Islet of Langerhans (tissue), 1 donor: Measurements from ENCODE around the gene HPCAL1.
"Not testable (repeated sequence)": the region's sequence is repeated elsewhere in the genome, so short reads cannot be mapped to it uniquely, and the experiment has no call there.

Source experiments
- FAIRE-seq: peaks from one replicate; lab custom pipeline; 2011; peaks lifted over from hg19 to GRCh38; lab: Jason Lieb, UNC

Gene HPCAL1

GRCh38 chr2:10302479-10303180 lies at the start of gene HPCAL1:
HPCAL1 (plus strand) TSS chr2:10302904; CDS start chr2:10419758, 116,854 bp downstream.
- FAIRE-seq, result no peak

DNA sequence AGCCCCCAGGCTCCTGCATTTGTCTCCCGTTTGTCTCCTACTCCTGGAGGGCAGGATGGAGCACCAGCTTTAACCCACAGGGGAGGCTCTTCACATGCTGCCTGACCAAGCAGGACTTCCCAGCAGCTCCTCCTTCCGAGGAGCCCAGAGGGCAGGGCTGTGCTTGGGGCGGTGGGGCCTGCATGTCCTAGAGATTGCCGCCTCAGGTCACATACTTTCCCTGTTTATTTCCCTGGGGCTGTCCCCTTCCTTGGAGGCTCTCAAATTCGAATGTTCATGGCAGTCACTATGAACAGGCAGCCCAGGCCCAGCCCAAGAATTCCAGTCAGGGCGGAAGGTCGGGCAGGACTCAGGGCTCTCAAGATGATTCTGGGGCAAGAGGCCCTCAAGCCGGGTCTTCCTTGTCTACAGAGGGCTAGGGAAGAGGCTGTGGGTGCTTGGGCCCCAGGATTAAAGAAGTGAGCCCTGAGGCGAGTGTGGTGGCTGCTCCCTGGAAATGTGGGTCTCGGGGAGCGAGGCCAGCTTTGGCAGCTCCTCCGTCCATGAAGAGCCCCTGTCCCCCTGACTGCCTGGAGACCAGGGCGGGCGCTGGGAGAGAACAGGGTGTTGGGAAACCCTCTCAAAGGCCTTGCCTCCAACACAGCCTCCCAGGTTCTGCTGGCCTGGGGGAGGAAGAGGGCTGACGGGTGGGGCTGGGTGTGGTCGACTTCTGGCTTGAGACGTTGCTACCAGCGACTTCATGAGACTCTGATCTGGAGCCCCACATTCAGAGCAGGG lies 48.9 kb upstream of the HPCAL1 start:
- FAIRE-seq, result no peak

DNA sequence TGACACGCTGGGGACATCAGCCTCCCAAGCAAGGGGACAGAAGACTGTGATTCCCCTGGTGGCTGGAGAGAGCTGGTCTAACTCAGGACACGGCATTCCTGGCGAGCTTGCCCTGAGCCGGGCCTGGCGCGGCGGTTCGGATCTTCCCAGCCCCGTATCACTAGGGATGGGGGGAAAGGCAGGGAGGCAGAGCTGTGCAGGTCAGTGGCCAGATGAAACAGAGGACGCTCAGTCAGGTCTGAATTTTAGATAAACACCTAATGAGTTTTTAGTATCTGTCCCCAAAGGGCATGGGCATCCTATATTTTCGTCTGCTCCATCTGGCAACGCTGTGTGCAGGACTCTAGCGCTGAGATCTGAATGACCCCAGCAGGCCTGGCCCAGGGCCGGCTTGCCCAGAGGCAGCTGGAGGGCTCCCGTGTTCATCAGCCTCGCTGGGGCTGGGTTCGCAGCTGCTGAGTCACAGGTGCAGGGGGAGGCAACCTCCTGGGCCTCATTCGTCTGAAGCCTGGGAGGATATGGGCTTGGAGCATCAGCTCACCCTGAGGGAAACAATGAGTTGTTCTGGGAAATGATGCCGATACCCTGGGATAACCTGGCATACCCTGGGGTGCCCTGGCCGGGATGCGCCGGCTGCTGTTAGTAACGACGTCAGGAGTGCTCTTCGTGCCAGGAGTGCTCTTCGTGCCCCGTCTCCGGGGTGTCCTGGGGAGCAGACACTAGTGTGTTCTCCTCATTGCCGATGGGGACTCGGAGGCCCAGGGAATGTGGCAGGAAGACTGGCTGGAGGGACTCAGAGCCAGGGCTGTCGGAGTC lies 48.1 kb upstream of the HPCAL1 start:
- no peak for FAIRE-seq

DNA sequence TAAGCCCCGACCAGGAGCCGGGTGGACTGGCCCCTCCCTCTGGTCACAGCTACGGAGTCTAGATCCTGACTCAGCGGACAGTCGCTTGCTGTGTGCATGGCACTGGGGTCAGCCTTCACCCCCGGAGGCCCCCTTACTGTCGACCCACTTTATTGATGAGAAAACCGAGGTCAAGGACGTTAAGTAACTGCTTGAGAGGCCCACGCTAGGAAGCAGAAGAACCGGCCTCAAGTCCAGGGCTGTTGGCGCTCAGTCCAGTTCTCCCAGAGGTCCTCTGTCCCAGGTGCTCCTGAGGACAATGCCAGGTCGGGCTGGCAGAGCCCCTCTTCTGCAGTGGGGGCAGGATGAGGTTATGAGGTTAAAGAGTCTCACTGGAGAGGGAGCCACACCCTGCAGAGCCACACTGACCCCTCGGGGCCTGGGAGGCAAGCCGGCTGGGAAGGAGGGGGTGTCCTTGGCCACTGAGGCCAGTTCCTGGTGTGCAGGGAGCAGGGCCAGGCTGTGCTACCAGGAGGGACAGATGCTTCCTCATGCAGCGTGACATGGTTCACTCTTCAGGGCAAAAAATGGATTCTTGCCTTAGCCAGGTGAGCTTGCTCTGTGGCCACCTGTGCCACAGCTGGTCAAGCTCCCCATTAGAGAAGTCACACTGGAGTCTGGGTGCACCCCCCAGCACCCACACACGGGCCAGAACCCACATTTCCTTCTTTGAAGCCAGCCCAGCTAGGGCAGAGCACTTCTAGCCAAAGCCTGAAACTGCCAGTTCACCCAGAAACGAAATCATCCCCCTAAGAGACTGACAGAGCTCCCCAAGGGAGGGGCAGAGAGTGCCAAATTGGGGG lies 47.3 kb upstream of the HPCAL1 start:
- no peak for FAIRE-seq

DNA sequence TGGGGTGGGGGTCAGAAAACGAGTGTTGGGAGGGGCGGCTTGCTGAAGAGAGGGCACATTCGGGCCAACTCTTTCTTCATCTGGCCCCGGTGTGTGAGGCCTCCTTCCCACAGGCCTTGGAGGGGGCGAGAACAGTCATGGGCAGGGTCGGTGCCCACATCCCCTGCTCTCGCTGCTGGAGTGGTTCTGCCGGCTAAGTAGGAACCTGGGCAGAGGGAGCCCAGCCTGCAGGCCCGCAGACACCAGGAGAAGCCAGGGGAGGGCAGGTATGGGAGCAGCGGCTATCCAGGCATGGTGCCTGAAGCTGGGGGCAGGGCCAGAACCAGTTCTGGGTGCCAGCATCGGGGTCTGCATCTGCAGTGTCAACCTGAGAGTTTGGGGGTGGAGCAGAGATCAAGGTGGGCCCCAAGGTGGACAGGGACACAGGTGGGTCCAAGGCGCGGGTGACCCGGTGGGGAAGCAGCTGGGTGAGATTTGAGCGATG lies 46.6 kb upstream of the HPCAL1 start:
- FAIRE-seq, result no peak

- no peak for FAIRE-seq
Measured at GRCh38 chr2:10256515-10257031, 46.1 kb upstream of the HPCAL1 start.

DNA sequence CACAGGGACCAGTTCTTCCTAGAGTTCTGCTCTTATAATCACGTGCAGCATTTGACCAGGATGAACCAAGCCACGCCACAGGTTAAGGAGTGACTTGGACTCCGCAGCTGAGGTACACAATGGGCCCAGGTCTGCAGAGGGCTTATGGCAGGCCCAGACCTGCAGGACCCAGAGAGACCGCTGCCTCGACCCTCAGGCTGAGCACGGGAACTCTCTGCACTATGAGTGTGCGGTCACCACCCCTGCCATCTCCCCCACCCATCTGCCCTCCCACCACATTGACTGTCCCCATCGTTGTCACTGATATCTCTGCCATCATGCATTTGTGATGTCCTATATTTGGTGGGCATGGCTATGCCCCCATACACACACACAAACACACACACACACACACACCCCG lies 45.7 kb upstream of the HPCAL1 start:
- no peak for FAIRE-seq

DNA sequence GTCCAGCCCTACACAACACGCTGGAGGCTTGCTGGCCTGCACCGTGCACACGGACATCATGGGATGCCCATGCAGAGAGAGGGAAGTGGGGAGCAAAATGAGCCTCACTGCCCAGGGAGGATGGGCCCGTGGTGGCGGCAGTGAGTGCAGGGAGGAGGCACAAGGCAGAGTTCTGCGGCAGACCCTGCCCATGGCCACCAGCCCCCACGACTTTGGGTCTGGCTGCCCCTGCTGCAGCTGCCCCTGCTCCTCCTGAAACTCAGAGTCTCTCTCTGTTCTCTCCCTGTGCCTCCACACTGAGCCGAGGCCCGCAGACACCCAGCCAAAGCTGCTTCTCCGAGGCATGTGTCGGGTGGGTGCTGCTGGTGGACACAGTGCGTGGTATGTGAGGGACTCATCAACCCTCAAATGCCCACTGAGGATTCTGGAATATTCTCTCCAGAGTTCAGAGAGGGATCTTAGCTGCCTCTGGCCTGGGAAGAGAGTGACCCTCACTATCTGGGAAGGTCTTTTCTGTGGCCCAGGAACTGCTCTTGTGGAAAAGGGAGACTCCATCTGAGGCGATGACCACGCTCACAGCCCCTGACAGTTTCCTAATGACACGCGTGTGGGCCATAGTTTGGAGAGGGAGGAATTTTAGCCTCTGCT lies 45.1 kb upstream of the HPCAL1 start:
- no peak for FAIRE-seq

GRCh38 chr2:10258326-10258725 lies 44.4 kb upstream of the HPCAL1 start:
- no peak for FAIRE-seq

DNA sequence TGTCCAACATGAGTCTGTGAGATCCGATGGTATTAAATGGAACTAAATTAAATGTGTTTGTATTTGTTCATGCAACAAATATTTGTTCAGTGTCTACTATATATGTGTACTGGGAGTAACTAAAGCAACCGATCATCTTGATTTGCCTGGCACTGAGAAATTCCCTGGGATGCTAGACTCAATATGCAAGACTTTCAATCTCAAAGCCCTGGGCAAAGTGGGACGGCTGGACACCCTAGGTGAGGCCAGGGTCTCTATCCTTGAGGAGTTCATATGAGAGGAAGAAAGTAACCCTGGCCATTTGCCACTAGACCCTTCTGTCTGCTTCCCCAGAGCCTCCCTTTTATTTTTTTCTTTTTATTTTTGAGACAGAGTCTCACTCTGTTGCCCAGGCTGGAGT lies 44.0 kb upstream of the HPCAL1 start:
- FAIRE-seq, result no peak

GRCh38 chr2:10260130-10260529 lies 42.6 kb upstream of the HPCAL1 start:
- FAIRE-seq, result no peak

GRCh38 chr2:10263526-10263925 lies 39.2 kb upstream of the HPCAL1 start:
- FAIRE-seq, result not testable (repeated sequence)

DNA sequence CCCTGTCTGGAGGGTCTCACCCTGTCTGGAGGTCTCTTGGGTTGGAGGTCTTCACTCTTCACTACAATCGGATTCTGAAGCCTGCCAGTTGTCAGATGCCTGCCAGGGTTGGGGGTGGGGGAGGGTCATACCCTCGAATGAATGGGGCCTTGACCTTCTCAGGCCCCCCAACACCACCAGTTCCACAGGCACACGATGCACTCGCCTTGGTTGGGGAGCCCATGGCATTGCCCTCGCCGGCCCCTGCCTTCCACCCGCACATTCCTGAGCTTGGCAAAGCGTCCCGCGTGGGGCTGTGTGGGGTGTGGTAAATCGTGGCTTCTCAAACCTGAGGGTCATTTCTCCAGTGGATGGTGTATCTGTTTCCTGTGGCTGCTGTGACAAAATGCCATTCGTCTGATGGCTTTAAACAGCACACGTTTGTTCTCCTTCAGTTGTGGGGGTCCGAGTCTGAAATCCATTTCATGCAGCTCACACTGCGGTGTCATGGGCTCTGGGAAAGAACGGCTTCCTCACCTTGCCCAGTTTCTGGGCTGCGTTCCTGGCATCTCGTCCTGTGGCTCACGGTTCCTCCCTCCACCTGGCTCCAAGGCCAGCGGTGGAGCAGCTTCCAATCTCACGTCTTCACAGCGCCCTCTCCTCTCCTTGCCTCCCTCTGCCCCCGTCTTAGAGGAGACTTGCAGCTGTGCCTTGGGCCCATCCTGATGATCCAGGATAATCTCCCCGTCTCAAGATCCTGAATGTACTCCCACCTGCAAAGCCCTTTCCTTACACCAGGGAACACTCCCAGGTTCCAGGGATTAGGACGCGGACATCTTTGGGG lies 38.0 kb upstream of the HPCAL1 start:
- FAIRE-seq, result no peak

DNA sequence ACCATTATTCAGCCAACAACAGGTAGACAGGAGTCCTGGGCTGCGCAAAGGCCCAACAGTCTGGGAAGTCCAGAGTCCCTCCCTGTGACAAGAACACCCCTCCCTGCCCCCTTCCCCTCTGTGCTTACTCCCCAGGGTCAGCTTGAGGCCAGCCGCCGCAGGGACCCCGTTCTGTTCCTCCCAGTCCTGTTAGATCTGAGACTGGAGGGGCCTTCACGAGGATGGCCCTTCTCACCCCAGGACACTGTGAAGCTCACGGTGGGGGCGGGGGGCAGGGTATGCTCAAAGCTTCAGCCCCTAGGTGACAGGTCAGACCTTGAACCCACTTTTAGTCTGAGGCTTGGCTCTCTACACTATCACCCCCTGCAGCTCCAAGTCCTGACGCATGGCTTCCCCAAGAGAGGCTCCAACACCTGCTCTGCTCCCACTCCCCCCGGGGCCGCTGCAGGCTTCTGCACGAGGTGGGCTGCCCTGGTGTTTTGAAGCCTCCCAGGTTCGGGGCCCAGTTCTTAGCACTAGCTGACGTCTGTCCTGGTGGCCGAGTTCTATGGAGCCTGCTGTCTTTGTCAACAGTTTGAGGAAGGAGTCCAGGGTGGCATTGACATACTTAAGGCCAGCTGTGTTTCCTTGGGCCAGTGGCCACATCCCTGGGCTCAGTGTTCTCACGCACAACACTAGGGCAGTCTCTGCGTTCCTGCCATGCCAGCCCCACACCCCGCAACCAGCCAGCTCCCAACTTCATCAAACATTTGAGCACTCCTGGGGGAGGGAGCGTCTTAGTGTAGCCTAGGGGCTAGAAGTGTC lies 37.2 kb upstream of the HPCAL1 start:
- FAIRE-seq, result no peak

GRCh38 chr2:10266133-10266620 lies 36.5 kb upstream of the HPCAL1 start:
- no peak for FAIRE-seq

- FAIRE-seq, result no peak
Measured at GRCh38 chr2:10267036-10267435, 35.7 kb upstream of the HPCAL1 start.

DNA sequence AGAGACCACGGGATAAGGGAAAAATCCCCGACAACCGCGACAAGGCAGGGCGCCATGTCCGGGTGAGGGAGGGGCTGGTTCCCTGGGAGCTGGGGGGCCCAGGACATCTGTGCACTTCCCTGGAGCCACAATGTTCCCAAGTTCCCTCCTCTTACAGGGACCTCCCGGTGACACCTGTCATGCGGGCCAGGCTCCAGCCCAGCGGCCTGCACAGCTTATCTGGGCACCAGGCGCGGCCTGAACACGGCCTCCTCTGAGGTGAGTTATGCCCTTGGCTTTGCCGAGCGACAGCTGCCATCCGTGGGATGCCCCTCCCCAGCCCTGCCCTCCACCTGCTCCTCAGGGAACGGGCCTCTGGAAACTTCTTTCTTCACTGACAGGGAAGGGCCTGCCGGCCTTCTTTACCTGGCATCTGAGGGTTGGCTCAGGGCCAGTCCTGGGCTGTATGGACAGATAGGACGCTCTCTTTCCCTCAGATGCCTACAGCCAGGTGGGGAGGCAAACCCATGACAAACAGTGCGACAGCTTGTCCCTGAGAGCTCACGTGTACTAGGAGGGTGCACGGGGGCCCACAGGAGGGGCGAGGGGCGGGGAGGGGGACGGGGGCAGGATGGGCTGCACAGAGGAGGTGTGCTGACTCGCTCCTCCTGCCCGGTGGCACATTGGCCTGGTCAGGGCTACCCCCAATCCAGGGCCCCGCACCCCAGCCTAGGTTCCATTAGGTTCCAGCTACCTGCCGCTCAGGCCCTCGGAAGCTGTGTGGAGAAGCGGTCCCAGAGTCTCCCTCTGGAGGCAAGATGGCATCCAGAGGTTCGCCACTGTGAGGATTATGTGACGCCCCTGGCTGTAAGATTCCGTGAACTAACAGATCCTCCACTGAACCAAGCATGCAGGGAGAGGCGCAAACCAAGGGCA lies 34.9 kb upstream of the HPCAL1 start:
- no peak for FAIRE-seq

GRCh38 chr2:10269291-10269690 lies 33.4 kb upstream of the HPCAL1 start:
- FAIRE-seq, result no peak
